Stimulated activated CD8-positive, alpha-beta memory T cell treated with anti-CD3 and anti-CD28 coated beads, Interleukin-4, amount 100 ng/mL, for 1 hour (primary cell): Measurements from ENCODE around the gene IFT80.
"Not testable (repeated sequence)": the region's sequence is repeated elsewhere in the genome, so short reads cannot be mapped to it uniquely, and the experiment has no call there.

Experiments
- DNase-seq, 2 donors: peaks; one replicate each; pipeline ENCODE4 v3.0.0-alpha.2; 2020; ENCODE audit warnings: low read depth in 2 of 2, low spot score in 1 of 2

Gene IFT80

DNA sequence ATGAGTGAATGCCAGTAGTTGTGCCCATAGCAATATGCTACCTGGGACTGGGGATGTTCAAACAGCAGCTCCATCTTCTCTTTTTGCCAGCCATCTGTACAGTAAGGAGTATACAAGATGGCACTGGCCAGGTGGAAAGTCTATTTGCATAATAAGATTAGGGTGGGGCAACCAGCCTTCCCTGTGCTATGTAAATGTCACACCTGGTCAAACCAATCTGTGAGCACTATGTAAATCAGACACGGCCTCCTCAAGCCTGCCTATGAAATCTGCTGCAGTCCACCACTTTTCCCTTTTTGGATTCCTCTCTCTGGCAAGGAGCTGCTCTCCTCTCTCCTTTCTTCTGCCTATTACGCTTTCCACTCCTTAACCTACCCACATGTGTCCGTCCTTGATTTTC lies 120.8 kb downstream of the IFT80 start:
- DNase-seq: no peak

DNA sequence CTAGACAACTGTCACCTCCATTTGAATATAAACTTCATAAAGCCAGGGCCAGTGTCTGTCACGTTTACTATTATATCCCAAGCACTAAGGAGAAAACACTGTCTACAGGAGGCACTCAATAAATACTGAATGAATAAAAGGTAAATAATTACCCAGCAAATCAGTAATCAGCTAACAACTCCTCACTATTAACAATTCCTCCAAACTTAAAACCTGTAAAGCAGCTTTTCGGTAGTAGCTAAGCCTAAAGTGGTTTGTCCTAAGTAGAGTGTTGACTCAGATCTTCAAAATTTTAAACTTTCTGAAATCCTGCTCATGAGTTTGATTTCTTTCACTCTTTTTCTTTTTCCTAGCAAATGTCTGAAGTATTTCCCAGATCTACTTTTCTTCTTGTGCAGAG lies 133.9 kb downstream of the IFT80 start:
- no peak for DNase-seq

DNA sequence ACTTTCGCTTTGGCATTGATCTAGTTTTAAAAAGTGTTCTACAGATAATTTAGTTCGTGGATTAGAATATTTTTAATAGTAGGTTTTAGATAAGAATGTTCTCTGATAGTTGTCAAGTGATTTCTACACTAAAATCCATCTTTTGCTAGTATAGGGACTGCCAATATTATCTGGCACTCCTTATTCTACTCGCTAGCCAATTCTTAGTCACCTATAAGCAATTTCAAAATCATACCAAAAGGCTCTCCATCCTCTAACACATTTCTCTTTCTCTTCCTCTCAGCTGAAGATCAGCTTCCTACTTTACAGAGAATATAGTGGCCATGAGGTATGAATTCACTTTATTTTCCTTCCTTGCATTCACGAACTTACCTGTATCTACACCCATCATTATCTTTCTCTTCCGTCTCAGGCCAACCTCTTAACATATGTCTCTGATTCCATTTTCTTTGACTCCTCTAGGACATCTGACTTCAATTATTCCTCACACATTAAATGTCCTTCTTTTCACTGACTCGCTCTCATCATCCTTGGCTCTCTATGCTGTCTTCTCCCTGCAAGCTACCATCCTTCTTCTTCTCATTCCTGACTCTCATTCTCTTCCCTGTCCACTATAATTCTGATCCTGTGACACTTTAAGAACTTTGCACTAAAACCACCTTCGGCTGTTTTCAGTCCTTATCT lies 138.3 kb downstream of the IFT80 start:
- no peak for DNase-seq

DNA sequence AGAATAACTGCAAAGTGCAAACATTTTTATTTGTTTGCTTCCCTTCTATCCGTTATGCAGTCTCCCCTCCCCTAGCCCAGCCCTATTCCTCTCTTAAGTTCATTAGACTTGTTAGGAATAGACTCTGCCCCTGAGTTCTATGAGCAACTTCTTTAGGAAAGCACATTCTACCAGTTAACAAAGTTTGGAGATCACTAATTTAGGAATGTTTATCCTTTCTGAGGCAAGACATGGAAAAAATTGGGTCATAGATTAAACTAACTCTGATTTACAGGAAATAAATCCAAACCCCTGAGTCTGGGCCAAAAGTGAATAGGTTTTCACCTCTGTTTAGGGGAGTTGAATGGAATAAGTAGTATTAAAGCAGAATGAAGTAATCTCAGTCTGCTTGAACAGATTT lies 139.4 kb downstream of the IFT80 start:
- no peak for DNase-seq

DNA sequence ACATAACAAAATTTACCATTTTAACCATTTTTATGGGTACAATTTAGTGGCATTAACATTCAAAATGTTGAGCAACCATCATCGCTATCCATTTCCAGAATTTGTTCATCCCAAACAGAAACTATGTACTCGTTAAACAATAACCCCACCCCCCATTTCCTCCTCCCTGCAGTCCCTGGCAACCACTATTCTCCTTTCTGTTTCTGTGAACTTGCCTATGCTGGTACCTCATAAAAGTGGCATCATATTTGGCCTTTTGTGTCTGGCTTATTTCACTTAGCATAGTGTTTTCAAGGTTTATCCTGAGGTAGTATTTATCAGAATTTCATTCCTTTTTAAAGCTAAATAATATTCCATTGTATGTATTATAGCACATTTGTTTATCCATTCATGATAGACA lies 141.4 kb downstream of the IFT80 start:
- no peak for DNase-seq

DNA sequence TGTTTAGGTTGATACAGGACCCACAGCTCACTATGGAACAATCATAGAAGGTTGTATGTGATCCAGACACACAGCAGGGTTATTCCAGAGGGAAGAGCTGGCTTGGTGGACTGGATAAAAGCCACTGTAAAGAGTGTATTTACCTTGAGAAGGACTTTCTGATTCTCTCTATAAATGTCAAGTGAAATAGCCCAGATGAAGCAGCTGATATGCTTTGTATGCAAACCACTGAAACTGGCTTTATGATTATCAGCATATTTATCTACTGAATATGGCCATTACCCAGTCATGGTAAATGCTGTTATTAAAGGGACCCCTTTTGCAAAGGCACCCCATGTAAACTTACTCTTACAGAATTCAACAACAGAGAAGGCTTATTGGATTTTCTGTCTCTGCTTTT lies 145.7 kb downstream of the IFT80 start:
- no peak for DNase-seq

DNA sequence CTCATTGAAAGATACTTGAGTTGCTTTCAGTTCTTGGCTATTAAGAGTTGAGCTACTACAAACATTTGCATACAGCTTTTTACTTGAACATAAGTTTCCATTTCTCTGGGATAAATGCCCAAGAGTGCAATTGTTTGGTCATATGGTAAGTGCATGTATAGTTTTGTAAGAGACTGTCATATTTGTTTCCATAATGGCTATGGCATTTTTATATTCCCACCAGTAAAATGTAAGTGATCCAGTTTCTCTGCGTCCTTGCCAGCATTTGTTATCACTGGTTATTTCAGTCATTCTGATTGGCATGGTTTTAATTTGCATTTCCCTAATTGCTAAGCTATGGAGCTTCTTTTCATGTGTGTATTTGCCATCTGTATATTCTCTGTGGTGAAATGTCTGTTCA lies 151.3 kb downstream of the IFT80 start:
- no peak for DNase-seq

DNA sequence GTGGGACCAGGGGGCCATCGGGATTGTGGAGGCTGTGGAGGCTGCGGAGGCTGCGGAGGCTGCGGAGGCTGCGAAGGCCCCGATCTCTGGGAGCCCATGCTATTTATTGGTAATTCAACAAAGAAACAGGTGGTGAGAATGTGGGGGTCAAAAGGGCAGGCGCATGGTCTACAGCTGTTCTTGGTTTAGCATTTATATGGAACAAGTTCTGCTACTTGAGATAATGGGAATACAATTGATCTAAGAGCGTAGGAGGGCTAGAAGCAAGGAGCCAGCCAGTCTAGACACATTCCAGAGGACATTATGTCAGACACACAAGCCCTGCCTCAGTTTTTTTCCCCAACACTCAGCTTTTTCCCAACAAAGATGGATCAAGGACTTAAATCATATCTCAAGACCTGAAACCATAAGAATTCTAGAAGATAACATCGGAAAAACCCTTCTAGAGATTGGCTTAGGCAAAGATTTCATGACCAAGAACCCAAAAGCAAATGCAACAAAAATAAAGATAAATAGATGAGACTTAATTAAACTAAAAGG lies 153.7 kb downstream of the IFT80 start:
- DNase-seq: no peak

DNA sequence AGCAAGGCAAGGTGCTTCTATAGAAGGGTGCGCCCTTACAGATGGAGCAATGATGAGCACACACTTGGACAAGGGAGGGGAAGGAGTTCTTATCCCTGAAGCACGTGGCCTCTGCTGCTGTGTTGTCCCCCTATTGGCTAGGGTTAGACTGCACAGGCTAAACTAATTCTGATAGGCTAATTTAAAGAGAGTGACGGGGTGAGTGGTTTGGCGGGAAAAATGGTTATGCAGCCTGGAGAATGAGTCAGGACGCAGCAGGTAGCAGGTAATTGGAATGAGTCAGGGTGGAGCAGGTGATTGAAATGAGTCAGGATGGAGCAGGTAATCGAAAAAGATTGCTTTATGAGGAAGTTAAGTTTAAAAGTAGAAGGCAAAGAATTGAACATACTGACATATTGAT lies 158.3 kb downstream of the IFT80 start:
- DNase-seq: not testable (repeated sequence)

DNA sequence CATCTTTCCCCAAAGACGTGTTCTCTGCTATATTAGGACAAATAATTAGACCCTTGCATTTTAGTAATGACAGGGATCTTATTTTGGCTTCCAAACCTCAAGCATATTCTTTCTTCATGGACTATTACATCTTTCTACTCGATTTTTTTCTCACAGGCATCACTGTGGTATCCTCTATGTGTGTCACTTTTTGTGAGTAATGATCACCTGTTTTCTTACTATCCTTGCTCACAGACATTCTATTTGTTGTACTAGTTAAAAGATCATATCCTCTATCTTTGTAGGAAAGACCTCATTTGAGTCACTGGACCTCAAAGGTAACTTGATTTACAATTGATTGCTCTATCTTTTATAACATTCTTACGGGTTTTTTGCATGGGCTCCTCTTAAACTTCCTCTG lies 167.0 kb downstream of the IFT80 start:
- no peak for DNase-seq

DNA sequence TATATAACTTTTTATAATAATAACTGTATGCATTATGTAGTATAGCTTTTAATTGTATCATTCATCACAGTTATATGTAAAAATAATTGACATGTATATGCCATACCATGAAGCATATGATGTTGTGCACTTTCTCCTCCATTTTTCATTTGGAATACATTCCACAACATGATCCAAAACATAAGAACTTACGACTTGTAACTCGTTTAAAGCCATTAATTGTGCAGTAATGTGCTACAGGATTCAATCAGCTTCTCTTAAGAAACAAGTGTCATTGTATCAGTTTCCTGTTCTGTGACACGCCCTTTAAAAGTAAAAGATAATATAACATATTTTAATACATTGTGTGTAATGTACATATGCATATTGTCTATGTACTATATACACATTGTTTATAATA lies 171.6 kb downstream of the IFT80 start:
- no peak for DNase-seq

DNA sequence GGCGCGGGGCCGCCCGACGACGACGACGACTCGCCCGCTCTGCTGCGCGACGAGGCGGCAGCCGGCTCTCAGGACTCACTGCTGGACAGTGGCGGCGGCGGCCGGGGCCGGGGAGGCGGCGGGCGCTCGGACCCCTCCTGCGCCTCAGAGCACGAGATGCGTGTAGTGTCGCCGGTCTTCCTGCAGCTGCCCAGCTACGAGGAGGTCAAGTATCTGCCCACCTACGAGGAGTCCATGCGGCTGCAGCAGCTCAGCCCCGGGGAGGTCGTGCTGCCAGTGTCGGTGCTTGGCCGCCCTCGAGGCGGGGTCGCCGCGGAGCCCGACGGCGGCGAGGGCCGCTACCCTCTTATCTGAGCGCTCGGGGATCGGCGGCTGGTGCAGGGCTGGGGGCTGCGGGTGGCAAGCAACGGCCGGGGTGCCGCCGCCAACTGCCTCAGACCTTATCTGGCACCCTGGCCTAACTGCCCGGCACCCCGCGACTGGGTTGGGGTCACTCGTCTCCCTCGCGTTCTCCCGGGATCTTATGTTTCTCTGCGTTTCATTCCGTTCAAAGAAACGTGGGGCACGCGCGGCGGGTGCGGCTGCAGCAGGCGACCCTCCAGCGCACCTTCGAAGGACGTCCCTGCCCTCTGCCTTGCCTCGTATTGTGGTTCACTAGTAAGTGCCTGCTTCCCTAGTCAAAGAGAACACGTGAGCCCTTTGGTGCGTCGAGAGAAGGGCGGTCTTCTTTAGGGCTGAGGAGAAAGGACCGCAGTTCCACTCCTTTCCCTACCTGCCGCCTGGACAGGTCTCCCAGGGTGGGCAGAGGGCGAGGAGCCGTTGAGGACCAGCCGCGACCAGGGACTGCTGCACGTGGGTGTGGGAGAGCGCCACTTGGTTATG lies 172.8 kb downstream of the IFT80 start:
- DNase-seq: no peak

DNA sequence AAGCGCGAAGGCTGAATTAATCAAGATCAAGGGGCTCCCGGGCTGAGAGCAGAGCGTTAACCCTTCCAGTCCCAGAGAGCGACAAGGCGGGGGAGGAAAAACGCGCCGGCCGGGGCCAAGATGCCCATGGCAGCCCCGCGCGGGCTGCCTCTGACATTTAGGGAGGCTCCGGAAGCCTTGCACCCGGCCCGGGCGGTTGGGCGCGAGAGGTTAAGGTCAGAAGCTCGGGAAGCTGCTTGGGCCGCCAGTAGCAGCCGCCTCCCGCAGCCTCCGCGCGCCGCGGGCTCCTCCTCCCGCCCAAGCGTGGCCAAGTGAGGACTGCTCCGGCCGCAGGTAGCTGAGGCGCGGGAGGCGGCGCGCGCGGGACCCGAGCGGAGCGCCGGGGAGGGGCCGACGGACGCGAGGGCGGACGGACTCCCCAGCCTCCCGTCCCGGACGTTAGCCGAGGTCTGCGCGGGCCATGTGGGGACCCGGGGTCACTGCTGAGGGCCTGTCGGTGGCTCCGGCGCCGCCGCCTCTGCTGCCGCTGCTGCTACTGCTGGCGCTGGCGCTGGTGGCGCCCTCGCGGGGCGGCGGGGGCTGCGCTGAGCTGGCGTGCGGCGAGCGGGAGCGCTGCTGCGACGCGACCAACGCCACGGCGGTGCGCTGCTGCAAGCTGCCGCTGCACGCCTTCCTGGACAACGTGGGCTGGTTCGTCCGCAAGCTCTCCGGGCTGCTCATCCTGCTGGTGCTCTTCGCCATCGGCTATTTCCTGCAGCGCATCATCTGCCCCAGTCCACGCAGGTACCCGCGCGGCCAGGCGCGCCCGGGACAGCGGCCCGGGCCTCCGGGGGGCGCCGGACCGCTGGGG lies 173.6 kb downstream of the IFT80 start, which contains the start of gene C3orf80:
TSS of gene C3orf80 (plus strand) at position 247 of the 850 bp plus-strand sequence. CDS start at position 461, 214 bp downstream.
- DNase-seq: no peak

DNA sequence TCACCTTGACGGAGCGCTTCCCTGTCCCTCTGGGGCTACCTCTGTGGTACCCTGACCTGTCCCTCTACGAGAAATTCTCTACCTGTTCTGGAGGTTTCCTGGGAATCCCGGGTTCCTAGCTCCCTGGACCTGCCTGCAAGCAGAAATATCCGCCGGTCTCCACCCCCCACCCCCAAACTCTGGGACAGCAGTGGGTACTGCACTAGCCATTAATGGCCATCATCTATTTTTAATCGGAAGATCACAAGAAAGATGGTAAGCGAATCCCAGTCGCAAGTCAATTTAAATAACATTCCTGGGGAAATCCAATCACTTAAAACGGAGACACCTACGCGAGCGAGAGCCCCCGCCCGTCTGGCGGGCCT lies 174.2 kb downstream of the IFT80 start:
- no peak for DNase-seq

DNA sequence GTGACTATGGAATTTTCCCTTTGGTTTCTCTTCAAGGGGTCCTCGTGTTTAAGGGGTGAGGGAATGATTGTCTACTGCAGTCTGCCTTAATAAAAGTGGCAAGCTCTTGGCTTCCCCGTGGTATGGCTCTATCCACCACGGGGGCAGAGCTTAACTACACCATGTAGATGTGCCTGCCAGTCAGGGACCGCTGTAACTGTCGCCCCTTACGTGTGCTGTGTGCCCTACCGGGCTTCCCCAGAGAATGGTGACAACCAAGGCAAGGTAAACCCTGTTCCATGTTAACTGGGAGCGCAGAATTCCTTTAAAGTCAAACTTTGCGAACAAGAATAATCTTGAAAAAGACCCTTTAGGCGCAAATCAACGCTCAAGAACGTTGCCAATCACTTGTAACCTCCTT lies 174.8 kb downstream of the IFT80 start:
- no peak for DNase-seq

DNA sequence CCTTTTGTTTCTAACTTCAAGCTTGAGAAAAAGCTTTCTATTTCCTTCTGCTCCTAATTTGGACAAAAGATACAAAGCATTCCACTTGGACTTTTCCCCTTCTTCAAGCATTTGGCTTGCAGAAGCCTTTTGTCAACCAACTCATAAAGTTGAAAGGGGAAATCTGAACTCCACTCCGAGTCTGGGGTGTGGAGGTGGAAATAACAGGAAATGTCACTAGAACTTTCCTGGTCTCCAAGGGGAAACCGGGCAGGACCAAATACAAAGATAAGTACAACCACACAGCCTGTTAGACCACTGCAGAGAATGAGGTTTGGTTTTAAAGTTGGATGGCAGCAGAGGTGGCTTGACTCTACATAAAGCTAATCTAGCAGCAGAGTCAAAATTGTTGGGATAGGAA lies 178.0 kb downstream of the IFT80 start:
- DNase-seq: no peak

DNA sequence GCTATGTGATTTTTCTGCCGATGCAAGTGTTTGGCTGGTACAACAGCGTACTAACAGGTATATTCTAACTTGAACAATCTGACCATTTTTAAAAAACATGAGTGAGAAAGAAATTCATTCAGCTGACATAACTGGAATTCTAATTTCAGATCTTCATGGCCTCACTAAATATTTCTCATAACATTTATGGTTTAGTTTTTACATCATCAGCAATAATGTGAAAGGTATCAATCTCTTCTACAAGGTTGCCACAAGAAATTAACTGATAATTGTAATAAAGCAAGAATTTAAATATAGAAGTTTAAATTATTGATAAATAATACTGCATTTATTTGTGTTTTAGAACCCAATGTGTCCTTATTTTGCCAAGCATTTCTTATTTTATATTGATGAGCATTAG lies 179.0 kb downstream of the IFT80 start:
- DNase-seq: no peak

DNA sequence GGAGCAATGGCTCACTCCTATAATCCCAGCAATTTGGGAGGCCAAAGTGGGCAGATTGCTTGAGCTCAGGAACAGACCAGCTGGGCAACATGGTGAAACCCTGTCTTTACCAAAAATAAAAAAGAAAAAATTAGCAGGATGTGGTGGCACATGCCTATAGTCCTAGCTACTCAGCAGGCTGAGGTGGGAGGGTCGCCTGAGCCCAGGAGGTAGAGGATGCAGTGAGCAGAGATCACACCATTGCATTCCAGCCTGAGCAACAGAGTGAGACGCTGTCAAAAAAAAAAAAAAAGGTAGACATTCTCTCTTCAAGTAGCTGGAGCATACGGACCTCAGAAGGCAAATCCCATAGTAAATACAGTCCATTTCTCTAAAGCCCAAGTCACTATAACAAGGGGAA lies 180.9 kb downstream of the IFT80 start:
- no peak for DNase-seq

DNA sequence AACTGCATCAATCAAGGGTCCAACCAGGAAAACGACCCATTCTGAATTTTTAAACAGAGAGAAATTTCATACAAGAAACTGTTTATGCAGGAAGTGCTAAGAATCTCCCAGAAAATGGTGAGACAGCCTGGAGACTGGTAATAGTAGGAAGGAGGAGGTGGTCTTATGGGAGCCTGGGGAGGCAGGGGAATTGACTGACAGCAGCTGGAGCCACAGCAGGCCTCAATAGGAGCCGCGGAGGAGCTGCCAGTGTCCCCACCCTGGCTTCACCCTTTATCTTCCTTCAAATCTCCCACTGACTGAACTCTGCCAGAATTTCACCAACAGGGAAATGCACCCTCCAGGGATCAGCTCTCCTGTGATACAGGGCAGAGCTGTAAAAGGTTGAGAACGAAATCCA lies 181.3 kb downstream of the IFT80 start:
- DNase-seq: no peak

DNA sequence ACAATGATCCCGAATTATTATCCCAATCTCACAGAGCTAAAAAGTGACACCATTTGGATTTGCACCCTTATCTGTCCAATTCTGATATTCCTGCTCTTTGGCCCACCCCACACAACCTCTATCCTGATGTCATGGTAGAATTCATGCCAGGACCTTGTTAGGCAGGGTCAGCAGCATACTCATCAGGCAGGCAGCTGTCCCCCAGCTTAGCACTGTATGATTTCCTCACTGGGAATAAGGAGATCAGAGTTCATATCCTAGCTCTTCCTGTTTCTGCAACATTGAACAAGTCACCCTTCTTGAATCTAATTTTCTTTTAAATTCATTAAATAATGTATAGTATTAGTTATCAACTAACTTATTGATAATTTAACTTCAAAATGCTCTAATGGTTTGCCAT lies 185.8 kb downstream of the IFT80 start:
- no peak for DNase-seq

DNA sequence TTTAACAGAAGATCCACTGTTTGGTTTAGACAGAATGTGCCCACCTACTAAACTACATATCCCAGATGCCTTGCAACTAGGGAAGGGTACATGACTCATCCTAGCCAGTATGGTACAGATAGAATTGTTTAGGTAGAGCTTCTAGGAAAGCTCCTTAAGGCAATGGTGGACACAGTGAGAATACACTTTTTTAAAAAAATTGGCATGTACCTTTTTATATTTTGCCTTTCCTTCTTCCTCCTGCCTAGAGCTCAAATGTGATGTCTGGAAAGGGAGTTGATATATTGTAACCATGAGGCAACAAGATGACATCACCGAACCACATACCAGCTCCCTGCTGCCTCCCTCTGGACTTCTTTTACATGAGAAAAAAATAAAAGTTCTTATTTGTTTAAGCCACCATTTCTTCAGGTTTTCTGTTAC lies 188.2 kb downstream of the IFT80 start:
- no peak for DNase-seq
